ENCODE results near the gene KCNQ4. TPM values are rescaled to one million over a fixed set of nuclear protein-coding genes. Genes with fewer than 3 reads are reported as not detected.

KCNQ4 gene
- total RNA-seq, 1 experiment from 2014 or later, result 0.06 TPM

GRCh38 chr1:40818264-40818961 lies 34.8 kb downstream of the KCNQ4 start:
- DNase-seq (ENCODE audit: low read depth), result no peak

- no peak for DNase-seq (ENCODE audit: low read depth)
These were observed 35.5 kb downstream of the KCNQ4 start for GRCh38 chr1:40819101-40819500.

- DNase-seq (ENCODE audit: low read depth), result no peak
These were observed 36.7 kb downstream of the KCNQ4 start for GRCh38 chr1:40820251-40820797.

GRCh38 chr1:40820911-40821693 lies 37.5 kb downstream of the KCNQ4 start:
- no peak for DNase-seq (ENCODE audit: low read depth)

- no peak for DNase-seq (ENCODE audit: low read depth)
These were observed 39.3 kb downstream of the KCNQ4 start for GRCh38 chr1:40822890-40823289.

- no peak for DNase-seq (ENCODE audit: low read depth)
These were observed 39.8 kb downstream of the KCNQ4 start for GRCh38 chr1:40823345-40823744.

GRCh38 chr1:40823983-40824382 lies 40.4 kb downstream of the KCNQ4 start:
- DNase-seq (ENCODE audit: low read depth), result no peak

- DNase-seq (ENCODE audit: low read depth), result no peak
These were observed 41.2 kb downstream of the KCNQ4 start for GRCh38 chr1:40824591-40825434.

GRCh38 chr1:40825435-40825788 lies 41.8 kb downstream of the KCNQ4 start:
- peak; percentile 16 for DNase-seq (ENCODE audit: low read depth)

- DNase-seq (ENCODE audit: low read depth), result no peak
These were observed 42.4 kb downstream of the KCNQ4 start for GRCh38 chr1:40825996-40826395.

GRCh38 chr1:40829631-40830245 lies 46.2 kb downstream of the KCNQ4 start:
- no peak for DNase-seq (ENCODE audit: low read depth)

- DNase-seq (ENCODE audit: low read depth), result no peak
These were observed 46.9 kb downstream of the KCNQ4 start for GRCh38 chr1:40830419-40830943.

GRCh38 chr1:40831001-40831732 lies 47.6 kb downstream of the KCNQ4 start:
- no peak for DNase-seq (ENCODE audit: low read depth)

- DNase-seq (ENCODE audit: low read depth), result no peak
These were observed 50.4 kb downstream of the KCNQ4 start for GRCh38 chr1:40833979-40834378.

GRCh38 chr1:40834968-40835545 lies 51.5 kb downstream of the KCNQ4 start:
- no peak for DNase-seq (ENCODE audit: low read depth)

- no peak for DNase-seq (ENCODE audit: low read depth)
These were observed 52.7 kb downstream of the KCNQ4 start for GRCh38 chr1:40836283-40836682.

GRCh38 chr1:40837601-40838000 lies 54.0 kb downstream of the KCNQ4 start:
- no peak for DNase-seq (ENCODE audit: low read depth)

- no peak for DNase-seq (ENCODE audit: low read depth)
These were observed 54.7 kb downstream of the KCNQ4 start for GRCh38 chr1:40838045-40838979.
